ENCODE data around the gene PCDHGC5. TPM values are rescaled to one million over a fixed set of nuclear protein-coding genes. Genes with fewer than 3 reads are reported as not detected.

The PCDHGC5 gene
- total RNA-seq, 2 donors from 2014 or later = 0.32 to 0.64 TPM

- no peaks in the 10 kb centered on the region for H3K36me3 ChIP-seq
- intact Hi-C loops (cut with DNase I) = loop anchor here (5.0 kb wide), 1 partner anchor 37 kb away; the partner anchor contains the start of gene PCDHGC3
- H3K9me3 ChIP-seq = no peaks in the 10 kb centered on the region
- peak overlapping the region; percentile 70 for H3K27ac ChIP-seq
- no peak for DNase-seq
- H3K27me3 ChIP-seq = no peaks in the 10 kb centered on the region
- H3K4me1 ChIP-seq = peaks cover 8% of the 10 kb centered on the region
- TF ChIP-seq, protein P1, sequence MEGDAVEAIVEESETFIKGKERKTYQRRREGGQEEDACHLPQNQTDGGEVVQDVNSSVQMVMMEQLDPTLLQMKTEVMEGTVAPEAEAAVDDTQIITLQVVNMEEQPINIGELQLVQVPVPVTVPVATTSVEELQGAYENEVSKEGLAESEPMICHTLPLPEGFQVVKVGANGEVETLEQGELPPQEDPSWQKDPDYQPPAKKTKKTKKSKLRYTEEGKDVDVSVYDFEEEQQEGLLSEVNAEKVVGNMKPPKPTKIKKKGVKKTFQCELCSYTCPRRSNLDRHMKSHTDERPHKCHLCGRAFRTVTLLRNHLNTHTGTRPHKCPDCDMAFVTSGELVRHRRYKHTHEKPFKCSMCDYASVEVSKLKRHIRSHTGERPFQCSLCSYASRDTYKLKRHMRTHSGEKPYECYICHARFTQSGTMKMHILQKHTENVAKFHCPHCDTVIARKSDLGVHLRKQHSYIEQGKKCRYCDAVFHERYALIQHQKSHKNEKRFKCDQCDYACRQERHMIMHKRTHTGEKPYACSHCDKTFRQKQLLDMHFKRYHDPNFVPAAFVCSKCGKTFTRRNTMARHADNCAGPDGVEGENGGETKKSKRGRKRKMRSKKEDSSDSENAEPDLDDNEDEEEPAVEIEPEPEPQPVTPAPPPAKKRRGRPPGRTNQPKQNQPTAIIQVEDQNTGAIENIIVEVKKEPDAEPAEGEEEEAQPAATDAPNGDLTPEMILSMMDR (IDR thresholded peaks at IDR 0.05) = no peak
- no peak overlapping the region for H3K9ac ChIP-seq (ENCODE audit: low read depth in 2 of 2, low read length in 2 of 2)
- no peak overlapping the region for H3K4me3 ChIP-seq
Measured at GRCh38 chr5:141514330-141515133, 25.7 kb downstream of the PCDHGC5 start.

GRCh38 chr5:141515141-141515540, 26.3 kb downstream of the PCDHGC5 start:
- H3K4me1 ChIP-seq = peaks cover 8% of the 10 kb centered on the region
- no peaks in the 10 kb centered on the region for H3K27me3 ChIP-seq
- H3K9ac ChIP-seq (ENCODE audit: low read depth in 2 of 2, low read length in 2 of 2) = no peak overlapping the region
- no peaks in the 10 kb centered on the region for H3K36me3 ChIP-seq
- intact Hi-C loops (cut with DNase I) = loop anchor here (5.0 kb wide), 1 partner anchor 38 kb away; the partner anchor contains the start of gene PCDHGC3
- no peak overlapping the region for H3K4me3 ChIP-seq
- H3K27ac ChIP-seq = no peak overlapping the region
- no peaks in the 10 kb centered on the region for H3K9me3 ChIP-seq
- TF ChIP-seq, protein P1 (IDR thresholded peaks at IDR 0.05) = no peak
- DNase-seq = no peak

DNA sequence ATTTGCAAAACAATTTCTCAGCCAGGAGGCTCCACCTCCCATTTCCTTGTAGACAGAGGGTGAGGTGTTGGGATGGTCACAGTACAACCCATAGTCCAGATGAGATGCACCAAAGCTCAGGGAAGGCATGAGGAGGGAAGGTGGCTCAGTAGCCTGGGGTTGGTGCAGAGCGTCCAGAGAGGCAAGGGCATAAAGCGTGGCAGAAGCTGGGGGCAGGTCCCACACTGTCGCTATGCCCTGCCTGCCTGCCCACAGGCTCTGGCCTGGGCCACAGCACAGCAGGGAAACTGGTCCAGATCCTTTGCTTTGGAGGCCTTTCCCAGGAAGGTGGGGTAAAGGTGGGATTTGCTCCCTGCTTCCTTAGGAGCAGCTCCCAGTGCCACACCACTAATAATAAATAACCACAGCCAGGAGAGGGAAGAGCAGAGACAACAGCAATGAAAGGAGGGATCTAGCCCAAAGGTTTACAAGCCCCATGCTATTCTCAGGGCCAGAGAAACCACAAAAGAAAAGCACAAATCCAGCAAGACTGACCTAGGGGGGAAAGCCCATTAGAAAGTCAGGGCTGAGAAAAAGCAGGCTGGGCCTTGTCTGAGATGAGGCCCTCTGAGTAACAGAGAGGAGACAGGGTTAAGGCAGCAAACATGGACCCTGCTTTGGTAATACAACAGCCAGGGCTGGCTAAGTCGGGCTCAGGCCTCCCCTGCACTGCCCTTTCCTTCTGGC, 27.2 kb downstream of the PCDHGC5 start:
- Histone ChIP-seq H3K9ac (ENCODE audit: low read depth in 2 of 2, low read length in 2 of 2) (no peak overlapping the region), H3K27me3 (no peaks in the 10 kb centered on the region), H3K36me3 (no peaks in the 10 kb centered on the region), H3K9me3 (no peaks in the 10 kb centered on the region), H3K4me1 (peaks cover 15% of the 10 kb centered on the region), H3K27ac (no peak overlapping the region), H3K4me3 (no peak overlapping the region)
- no peak for DNase-seq
- intact Hi-C loops (cut with DNase I) = loop anchor here (5.0 kb wide), 1 partner anchor 39 kb away; the partner anchor contains the start of gene PCDHGC3
- TF ChIP-seq, protein P1 (IDR thresholded peaks at IDR 0.05) = no peak

DNA sequence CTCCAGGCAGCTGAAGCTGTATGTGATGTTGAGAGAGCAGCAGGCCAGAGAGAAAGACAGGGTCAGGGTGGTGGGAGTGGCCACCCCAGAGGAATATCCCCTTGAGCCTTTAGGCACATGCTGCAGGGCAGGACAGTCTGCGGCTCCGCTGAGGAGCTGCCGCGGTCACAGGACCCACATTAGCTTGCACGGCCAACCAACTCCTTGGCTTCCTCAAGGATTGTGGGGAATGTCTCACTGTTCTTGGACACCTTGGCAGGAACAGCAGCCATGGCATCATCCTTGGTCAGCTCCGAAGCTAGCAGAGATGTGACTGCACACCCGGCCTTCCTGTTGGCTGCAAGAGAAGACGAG, 27.8 kb downstream of the PCDHGC5 start:
- Histone ChIP-seq H3K36me3 (no peaks in the 10 kb centered on the region), H3K27me3 (no peaks in the 10 kb centered on the region), H3K9ac (ENCODE audit: low read depth in 2 of 2, low read length in 2 of 2) (no peak overlapping the region), H3K9me3 (no peaks in the 10 kb centered on the region), H3K4me1 (peaks cover 15% of the 10 kb centered on the region), H3K4me3 (no peak overlapping the region), H3K27ac (no peak overlapping the region)
- TF ChIP-seq, protein P1 (IDR thresholded peaks at IDR 0.05) = no peak
- intact Hi-C loops (cut with DNase I) = loop anchor here (5.0 kb wide), 1 partner anchor 39 kb away; the partner anchor contains the start of gene PCDHGC3
- DNase-seq = no peak

DNA sequence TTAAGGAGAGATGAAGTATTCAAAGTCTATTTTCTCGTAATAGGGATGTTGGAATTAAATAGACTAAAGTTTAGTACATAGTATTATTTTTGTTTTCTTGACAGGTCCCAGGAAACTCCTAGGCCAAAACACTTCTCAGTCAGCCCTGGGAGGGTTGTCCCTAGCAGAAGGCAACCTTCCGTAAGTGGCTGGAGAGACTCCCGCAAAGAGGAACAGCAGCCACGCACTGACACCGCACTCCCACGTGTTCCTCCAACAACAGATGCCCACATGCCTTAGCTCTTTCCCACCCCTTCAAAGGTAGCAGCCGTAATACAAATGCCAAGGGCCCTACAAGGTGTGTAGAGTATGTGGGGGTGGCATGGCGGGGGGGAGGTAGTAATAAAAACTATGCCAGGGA, 28.4 kb downstream of the PCDHGC5 start:
- Histone ChIP-seq H3K36me3 (no peaks in the 10 kb centered on the region), H3K4me3 (no peak overlapping the region), H3K27me3 (no peaks in the 10 kb centered on the region), H3K9me3 (no peaks in the 10 kb centered on the region), H3K27ac (no peak overlapping the region), H3K4me1 (peaks cover 15% of the 10 kb centered on the region), H3K9ac (ENCODE audit: low read depth in 2 of 2, low read length in 2 of 2) (no peak overlapping the region)
- DNase-seq = no peak
- intact Hi-C loops (cut with DNase I) = loop anchor here (5.0 kb wide), 1 partner anchor 40 kb away; the partner anchor contains the start of gene PCDHGC3
- TF ChIP-seq, protein P1 (IDR thresholded peaks at IDR 0.05) = no peak

Data from colonic mucosa (tissue), 4 donors.